GM18519 (cell line): ENCODE data around the gene NPIPB13.
"Not testable (repeated sequence)": the region's sequence is repeated elsewhere in the genome, so short reads cannot be mapped to it uniquely, and the experiment has no call there.

Source experiments
- ATAC-seq: cut with Tn5 transposase; IDR thresholded peaks from one replicate; pipeline ENCODE4 v1.9.1; 2021; ENCODE audit warnings: mild to moderate bottlenecking, moderate library complexity; ENCODE audit not compliant: unreplicated experiment, low FRiP score

NPIPB13 gene

GRCh38 chr16:30248379-30248778 lies at the start of gene NPIPB13:
Gene NPIPB13 (minus strand): TSS chr16:30248479. CDS start chr16:30245573, 2,906 bp downstream.
- not testable (repeated sequence) for ATAC-seq

- ATAC-seq, result not testable (repeated sequence)
These were observed 34.1 kb upstream of the NPIPB13 start for GRCh38 chr16:30282357-30282756.

- not testable (repeated sequence) for ATAC-seq
These were observed 30.2 kb upstream of the NPIPB13 start for GRCh38 chr16:30278523-30278922.

- ATAC-seq, result not testable (repeated sequence)
These were observed 31.2 kb downstream of the NPIPB13 start for GRCh38 chr16:30217082-30217481.

- not testable (repeated sequence) for ATAC-seq
These were observed 36.9 kb downstream of the NPIPB13 start for GRCh38 chr16:30211414-30211813.

GRCh38 chr16:30209032-30209431 lies 39.2 kb downstream of the NPIPB13 start:
- not testable (repeated sequence) for ATAC-seq

- not testable (repeated sequence) for ATAC-seq
These were observed 41.1 kb downstream of the NPIPB13 start for GRCh38 chr16:30207063-30207704.

- not testable (repeated sequence) for ATAC-seq
These were observed 42.0 kb downstream of the NPIPB13 start for GRCh38 chr16:30206252-30206651.

GRCh38 chr16:30205541-30206236 lies 42.6 kb downstream of the NPIPB13 start:
- ATAC-seq, result not testable (repeated sequence)

GRCh38 chr16:30199608-30200343 lies 48.5 kb downstream of the NPIPB13 start:
- not testable (repeated sequence) for ATAC-seq

GRCh38 chr16:30199049-30199448 lies 49.2 kb downstream of the NPIPB13 start, which contains the start of gene SULT1A3:
Gene SULT1A3 (plus strand): TSS chr16:30199255. CDS start chr16:30200729, 1,474 bp downstream.
- not testable (repeated sequence) for ATAC-seq
